Globus pallidus (tissue), 1 donor: ENCODE results near the gene PPP1R27.
"Not testable (repeated sequence)": the region's sequence is repeated elsewhere in the genome, so short reads cannot be mapped to it uniquely, and the experiment has no call there.

ENCODE experiments used
- DNase-seq: peaks from one replicate; pipeline ENCODE4 v3.0.0-alpha.2; 2015; ENCODE audit warnings: low spot score

Gene PPP1R27

DNA sequence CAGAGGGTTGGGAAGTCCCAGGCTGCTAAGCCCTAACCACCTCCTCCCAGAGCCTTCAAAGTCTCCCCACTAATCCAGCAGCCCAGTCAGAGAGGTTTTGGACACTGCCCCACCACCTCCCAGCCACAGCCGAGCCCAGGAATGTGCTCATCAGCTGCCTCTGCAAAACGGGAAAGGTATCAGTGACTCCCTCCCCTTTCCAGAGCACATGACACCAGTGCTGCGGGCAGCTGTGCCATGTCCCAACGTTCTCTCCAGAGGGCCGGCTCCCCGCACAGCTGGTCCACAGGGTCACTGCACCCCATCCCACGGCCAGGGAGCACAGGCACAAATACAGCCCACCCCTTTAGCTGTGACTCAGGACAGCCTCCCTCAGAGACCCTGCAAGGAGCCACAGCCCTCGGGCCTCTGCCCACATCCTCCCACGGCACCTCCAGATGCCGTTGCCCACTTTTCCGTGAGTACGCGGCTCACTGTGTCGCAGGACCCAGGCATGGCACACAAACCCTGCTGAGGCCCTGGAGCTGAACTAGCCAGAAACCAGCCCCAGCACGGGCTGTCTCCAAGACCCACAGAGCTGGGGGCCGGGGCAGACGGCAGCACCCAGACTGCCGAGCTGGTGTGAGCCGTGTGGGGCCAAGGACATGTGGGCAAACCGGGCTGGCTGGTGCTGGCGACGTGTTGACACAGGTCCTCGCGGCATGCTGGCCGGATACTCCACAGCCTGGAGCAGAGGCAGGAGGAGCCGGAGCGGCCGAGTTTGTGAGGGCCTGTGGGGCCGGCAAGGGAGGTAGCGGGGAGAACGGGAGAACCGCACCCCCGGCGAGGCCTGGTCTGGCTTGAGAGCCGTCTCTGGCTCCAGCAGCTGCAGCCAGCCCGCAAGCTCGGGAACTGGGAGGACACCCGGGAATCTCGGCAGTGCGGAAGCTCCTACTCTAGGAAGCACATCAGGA lies 6.3 kb upstream of the PPP1R27 start:
- no peak for DNase-seq

DNA sequence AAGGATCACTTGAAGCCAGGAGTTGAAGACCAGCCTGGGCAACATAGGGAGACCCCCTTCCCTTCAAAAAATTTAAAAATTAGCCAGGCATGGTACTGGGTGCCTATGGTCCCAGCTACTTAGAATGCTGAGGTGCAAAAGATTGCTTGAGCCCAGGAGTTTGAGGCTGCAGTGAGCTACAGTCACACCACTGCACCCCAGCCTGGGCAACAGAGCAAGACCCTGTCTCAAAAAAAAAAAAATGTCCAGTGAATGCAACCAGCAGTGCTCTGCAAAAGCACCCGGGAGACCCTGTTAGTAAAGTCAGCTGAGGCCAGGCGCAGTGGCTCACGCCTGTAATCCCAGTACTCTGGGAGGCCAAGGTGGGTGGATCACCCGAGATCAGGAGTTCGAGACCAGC lies 5.2 kb upstream of the PPP1R27 start:
- not testable (repeated sequence) for DNase-seq

DNA sequence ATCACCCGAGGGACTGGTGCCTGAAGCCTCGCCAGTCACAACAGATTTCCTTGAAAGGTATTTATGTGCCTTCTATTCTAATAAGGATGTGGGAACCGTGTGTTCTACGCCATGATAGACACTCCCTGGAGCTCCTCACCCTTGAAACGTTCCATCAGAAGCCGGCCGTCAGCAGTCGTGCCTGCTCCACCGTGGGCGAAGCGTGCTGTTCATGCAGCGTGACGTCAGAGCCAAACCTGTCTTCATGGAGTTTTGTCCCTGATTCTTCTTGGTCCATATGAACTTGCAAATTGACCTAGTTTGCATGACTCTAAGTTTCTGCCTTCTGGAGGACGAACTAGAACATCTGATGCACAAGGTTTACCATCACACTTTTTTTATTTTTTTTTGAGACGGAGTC lies 4.5 kb upstream of the PPP1R27 start:
- no peak for DNase-seq

DNA sequence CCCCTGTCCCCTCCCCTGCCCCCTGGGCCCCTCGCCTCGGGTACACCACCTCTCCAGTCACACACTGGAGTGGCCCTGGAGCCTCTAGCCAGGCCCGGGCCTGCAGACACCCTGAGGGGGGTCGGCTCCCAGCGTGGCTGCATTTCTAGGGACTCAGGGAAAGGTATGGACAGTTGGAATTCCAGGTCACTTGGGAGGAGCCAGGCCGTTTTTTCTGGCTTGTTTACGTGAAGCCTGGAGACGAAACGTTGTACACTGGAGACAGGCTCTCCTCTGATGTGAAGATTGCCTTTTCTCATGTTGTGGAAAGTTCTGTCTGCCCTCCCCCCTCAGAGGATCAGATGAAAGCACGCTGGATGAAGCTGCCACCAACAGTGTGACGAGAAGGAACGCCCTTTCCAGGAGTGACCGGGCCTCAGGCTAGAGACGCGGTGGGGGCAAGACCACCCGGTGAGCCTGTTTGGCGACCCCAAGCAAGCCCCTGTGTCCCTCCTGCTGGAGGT lies 4.0 kb upstream of the PPP1R27 start:
- no peak for DNase-seq

DNA sequence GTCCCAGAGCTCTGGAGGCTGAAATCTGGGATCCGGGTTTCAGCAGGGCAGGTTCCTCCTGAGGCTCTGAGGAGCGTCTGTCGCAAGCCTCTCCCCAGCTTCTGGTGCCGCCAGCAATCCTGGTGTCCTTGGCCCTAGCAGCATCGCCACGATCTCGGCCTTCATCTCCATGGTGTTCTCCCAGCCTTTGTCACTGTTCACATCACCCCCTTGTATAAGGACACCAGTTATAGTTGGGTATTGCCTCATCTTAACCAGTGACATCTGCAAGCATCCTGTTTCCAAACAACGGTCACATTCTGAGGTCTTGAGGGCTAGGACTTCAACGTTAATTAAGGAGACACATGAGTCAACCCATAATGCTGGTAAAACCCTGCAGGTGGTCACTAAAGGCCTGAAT lies 2.8 kb upstream of the PPP1R27 start:
- DNase-seq = no peak

DNA sequence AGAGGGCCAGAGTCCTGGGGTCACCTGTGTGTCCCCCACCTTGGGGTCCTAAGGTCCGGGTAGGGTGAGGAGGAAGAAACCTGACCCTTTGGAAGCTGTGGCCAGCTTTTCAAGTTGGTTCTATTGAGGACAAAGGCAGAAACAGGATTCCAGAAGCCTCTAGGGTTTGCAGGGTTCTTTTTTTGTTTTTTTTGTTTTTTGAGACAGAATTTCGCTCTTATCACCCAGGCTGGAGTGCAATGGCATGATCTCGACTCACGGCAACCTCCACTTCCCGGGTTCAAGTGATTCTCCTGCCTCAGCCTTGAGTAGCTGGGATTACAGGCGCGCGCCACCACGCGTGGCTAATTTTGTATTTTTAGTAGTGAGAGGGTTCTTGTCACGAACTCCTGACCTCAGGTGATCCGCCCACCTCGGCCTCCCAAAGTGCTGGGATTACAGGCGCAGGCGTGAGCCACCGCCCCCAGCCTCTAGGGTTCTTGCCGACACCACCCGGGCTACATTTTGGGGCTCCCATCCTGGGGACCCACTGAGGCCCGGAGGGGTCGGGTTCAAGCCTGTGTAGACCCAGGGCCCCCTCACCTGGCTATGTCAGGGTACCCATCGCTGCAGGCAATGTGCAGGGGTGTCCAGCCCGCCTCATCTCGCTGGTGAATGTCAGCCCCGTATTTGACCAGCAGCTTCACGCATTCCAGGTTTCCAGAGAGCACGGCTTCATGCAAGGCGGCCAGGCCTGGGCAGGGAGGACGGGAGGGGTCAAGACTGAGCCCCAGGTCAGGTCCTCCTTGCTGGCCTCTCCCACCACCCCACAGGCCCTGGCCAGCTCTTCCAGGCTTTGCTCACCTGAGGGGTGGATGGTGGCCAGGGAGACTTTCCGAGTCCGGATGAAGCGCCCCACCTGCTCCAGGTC lies 674 bp downstream of the PPP1R27 start:
- no peak for DNase-seq

DNA sequence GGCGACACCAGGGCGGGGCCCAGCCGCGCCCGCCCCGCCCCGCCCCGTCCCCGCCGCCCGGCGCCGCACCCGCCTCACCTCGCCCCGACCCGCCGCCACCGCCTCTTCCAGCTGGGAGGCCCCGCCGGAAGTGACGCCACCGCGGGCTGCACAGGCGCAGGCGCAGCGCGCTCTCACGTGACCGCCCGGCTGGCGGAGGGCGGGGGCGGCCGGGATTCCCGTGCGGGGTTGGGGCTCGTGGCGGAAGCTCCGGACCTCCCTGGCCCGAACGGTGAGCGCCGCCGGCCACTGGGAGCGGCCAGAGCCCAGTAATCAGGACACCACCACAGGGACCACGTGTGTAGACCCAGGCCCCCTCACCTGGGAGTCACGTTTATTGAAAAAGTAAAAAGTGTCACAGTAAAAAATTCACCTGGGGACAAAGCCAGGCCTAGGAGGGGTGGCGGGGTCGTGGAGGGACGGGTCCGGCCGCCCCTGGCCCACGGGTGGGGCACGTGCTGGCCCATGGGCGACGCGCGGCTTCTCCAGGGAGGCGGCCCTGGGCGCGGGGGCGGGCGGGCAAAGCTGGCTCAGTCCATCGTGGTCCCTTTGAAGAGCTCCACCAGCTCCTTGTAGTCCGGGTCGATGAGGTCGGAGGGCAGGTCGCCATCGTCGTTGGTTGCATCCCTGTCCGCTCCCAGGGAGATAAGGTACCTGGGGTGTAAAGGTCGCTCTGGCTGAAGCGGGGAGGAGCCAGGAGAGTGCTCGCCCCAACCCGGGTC lies 1.5 kb downstream of the PPP1R27 start, which contains the start of gene MCRIP1:
MCRIP1 (minus strand) TSS at position 132 of the 761 bp plus-strand sequence. CDS start 8,785 bp downstream, outside the sequence.
- peak; percentile 86 for DNase-seq

DNA sequence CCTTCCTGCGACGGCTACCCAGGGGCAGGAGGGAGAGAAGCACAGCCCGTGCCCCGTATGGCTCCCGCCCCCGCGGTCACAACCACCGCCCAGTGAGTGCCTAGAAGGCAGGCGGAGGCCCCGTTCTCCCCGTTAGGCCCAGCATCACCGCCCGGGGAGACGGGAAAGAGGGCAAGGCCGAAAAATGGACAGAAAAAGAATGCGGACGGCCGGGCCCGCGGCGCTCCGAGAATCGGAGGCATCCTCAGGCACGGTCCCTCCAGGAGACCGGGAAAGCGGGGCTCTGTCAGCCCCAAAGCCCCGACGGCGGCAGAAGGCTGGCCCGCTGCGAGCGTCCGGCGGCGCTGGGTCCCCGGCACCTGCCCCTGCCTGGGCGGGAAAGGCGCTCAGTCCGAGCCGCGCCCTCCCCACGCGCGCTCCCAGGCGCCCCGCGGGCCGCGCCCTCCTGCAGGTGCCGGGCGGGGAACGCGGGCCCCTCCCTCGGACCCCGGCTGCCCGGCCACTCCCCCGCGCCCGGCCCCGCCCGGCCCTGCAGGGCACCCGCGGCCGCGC lies 2.2 kb downstream of the PPP1R27 start:
- no peak for DNase-seq

DNA sequence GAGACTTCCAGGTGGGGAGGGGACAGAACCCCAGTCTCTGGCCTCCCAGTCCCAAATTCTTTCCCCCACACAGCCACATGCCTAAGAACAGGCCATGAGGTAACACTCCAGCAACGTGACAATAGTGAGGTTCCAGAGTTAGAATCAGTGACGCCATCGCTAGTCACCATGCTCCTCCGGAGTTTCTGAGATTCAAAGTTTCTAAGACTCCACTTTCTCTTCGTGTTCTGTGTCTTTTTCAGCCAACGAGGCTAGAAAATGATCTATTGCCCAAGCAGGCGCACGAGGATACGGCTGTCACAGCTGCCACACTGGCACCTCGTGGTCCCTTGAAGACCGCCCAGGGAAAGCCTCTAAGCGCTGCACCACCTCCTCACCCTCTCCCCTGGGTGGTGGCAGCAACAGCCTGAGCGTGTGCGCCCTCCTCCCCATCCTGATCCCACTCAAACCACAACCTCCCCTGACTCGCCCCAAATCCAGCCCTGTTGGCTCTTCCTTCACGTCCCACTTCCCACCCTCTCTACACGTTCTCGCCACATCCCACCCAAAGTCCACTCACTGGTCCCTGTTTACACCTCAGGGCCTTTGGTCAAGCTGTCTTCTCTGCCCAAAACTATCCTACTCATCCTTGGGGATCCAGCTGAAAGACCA lies 2.8 kb downstream of the PPP1R27 start:
- DNase-seq = no peak

DNA sequence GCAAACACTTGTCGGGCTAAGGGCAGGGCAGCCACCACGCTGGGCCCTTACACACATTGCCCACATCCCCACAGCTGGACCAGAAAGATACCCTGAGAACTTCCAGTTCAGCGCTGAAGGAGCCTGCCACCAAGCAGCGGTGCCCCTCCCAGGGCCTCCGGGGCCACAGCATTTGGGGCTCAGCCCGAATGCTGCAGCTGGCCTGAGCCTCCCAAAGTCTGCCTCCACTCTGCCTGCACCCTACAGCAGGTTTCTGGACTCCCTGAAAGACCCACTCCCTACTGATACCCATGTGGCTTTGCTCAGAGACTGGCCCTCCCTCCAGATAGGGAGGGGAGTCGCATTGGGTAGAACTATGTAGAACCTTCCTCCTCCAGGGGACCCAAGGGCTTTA lies 3.3 kb downstream of the PPP1R27 start:
- no peak for DNase-seq

DNA sequence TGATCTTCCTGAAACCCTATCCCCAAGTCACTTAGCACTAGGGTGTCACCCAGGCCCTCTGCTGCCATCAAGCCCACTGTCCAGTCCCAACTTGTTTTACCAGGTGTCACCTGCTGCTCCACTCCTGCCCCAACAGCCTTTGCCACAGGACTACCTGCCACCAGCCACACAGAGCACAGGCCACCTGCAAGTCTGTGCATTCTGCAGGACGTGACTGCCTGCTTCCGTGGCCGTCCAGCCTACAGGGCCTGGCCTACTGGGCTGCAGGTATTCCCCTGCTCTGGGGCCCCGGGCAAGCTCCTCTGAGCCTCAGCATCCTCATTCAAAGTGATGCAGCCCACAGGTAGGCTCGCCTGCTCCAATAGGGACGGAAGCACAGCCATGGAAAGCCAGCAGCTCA lies 5.0 kb downstream of the PPP1R27 start:
- no peak for DNase-seq

DNA sequence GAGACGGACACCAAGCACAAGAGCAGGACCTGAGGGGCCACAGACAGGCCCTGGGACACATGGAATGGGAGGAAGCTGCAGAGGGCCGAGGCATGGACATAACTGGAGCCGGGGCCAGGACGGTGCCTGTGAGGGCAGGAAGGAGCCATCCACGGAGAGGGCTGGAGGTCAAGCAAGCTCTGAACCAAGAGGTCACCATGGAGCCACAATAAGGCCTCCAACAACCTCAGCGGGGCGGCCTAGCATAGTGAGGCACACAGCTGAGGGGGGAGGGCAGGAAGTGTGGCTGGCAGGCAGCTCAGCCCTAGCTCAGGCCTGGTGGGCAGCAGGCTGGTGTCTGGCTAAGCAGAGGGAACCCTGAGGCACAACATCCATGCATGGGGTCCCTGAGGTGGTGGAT lies 6.2 kb downstream of the PPP1R27 start:
- DNase-seq = no peak

DNA sequence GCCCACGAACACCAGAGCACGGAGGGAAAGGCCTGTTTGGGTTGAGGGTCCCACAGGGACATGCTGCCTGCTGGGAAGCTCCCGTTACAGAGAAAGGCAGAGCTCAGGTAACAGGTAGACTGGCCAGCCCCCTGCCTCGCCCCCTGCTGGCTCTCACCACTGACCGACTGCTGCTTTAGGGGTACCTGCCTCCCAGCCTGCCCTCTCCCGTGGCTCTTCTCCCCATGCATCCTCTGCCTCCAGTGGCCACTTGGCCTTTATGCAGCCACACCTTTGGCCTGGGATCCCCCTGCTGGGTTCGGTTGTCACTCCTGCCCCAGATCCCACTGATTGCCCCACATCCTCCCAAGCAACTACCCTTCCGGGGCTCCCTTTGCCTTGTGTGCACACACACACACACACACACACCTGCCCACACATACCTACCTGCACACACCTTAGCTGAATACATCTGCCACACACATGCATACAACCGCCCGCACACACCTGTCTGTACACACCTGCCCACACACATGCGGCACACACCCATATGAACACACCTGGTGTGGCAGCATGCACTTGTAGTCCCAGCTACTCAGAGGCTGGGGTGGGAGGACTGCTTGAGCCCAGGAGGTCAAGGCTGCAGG lies 8.9 kb downstream of the PPP1R27 start:
- DNase-seq = no peak

DNA sequence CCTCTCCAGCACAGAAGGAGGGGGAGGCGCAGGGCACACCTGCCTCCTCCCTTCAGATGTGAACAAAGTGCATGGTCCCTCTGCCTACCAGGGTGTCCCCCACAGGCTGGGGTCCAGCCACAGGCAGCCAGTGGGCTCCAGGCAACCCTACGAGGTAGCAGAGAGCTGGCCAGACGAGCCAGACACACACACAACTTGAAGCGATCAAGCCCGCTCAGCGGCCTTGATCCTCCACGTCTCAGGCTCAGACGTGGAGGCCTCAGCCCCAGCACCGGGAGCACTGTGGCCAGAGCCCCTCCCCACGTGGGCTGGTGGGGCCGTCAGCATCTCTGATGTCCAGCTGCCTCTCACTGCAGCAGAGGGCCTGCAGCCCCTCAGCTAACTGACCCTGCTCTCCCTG lies 10.3 kb downstream of the PPP1R27 start:
- no peak for DNase-seq

DNA sequence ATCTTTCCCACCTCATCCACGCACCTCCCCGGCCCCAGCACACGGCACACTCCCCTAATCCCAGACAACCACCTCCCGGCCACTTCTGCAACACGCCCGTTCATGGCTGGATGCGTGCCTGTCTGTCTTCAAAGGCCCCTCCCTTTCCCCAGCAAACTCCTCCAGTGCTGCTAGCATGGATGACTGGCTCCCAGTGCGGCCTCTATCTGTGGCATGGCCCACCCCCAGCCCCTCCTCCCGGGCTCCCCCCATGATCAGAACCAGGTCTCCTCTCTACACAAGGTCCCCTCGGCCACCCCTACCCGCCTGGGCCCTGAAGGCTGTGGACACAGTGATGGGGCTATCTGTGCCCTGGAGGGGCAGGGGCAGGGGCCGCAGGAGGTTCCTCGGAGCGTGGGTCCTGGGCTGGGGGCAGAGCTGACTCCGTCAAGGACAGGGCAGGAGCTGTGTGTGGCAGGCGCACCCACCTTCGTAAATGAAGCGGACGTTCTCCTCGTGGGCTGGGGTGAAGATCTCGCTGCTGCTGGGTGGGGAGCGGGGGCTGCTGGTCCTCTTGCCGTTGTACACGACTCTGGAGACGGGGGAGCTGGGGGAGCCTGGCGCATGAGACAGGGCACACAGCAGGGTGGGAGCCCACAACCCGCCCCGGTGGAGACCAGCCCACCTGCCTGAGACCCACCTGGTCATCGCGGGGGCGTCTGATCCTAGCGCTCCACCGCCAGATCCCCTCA lies 10.9 kb downstream of the PPP1R27 start:
- DNase-seq = no peak

DNA sequence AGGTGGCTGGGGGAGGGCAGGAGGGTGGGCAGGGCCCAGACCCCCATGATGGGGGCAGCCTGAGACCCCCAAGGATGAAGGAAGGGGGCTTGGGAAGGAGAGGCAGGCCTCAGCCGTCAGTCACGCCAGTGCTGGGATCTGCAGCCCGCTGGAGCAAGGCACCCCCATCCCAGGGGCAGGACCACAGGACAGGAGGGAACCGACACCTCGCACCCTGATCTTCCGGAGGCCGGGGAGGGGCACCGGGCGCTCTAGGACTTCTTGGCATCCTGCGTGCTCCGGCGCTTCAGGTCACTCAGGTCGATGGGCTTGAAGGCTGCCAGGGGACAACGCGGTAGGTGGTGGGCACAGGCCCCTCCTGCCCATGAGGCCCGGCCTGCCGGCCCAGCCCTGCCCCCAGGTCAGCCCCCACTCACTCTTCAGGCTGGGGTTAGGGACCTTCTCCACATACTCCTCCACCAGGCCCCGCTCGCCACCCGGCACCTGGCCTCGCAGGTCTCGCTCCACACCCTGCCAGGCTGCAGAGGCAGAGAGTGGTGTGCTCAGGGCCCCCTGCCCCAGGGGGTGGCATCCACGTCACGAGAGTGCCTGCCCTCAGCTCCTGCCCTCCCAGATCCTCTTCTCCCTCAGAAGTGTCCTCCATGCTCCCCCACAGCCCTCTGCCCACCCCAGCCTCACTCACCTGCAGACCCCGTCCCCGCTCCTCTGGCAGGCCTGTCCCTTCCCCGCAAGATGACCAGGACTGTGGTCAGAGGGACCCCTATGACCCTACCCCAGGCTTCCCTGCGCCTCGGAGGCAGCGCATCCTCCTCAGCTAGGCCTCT lies 11.6 kb downstream of the PPP1R27 start:
- DNase-seq = no peak

DNA sequence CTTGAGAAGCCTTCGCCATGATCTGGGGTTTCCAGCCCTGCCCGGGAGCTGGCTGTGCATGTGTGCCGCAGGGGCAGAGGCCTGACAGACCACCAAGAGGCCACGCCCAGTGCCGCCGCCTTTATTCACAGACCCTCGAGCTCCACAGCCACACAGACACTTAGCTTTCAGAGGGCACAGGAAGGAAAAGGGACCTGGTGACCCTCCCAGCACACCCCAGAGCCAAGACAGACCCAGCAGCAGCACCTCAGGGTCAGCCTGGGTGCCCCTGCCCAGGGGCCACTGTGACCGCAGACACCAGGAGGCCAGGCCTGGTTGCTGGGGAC lies 12.6 kb downstream of the PPP1R27 start:
- DNase-seq = no peak

DNA sequence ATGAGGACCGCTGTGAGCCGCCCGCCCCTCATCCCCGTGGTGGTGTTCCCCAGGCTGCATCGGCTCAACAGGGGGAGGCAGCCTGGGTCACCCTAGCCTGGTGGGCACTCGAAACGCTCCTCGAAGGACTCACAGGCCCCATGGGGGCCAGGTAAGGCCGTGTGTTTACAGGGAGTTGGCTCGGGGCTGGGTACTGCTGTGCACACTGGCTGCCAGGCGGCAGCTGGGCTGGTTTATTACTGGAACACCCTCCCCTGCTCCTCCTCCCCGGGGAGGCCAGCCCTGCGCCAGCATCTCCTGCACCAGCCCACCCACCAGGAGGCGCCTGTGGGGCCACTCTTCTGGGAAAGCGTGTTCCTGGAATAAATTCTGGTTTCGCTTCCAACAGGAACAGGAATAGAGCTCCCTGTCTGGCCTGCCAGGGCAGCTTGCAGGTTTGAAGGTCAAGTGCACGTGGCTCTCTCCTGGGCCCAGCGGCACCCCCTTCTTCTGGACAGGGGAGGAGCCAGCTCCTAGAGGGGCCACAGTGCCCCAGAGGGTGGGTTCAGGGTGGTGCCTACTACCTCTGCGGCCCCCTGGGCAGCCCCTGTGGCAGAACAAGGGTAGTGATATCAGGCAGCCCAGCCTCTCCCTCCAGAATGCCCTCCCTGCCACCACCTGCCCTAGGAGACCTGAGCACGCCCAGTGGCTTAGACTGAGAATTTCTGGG lies 13.1 kb downstream of the PPP1R27 start:
- DNase-seq = no peak
